NOMO-1 treated with dmso at 0.1 percent for 144 hours (cell line): ENCODE results near the gene PPP4R3A.
"Not testable (repeated sequence)": the region's sequence is repeated elsewhere in the genome, so short reads cannot be mapped to it uniquely, and the experiment has no call there.

ENCODE experiments used
- DNase-seq: peaks from one replicate; lab custom pipeline; 2025; ENCODE audit not compliant: unreplicated experiment; lab: John Stamatoyannopoulos, UW

PPP4R3A gene

DNA sequence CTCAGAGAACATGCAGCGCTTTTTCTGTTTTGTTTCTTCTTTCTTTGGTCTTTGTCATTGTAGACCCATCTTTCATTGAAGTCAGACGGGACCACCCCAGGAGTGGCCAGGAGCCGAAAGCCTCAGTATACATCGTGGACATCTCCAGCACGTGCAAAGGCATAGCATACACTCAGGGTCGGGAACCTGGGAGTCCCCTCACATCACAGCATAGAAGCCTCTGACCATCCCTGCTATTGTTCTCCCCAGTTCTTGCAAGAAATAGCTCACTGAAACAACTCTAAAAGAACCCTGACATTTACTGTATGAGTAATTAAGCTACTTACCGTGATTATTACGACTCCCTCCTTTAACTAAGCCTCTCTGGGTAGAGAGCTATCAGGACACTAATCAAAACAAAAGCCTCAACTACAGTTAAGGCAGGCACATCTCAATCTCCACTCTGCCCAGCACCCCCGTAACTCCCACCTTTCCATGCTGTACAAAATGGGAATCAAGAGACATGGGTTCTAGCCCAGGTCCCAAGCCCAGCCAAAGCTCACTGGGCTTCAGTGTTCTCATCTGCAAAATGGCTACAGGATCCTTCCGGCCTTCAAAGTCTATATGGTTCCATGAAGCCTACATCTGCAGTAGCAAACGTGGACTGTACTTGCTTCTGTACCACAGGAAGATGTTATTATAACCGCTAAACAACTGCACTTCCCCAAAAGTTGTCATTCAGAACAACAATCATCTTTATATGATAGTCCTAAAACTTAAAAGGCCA, 99.2 kb downstream of the PPP4R3A start:
- no peak for DNase-seq

DNA sequence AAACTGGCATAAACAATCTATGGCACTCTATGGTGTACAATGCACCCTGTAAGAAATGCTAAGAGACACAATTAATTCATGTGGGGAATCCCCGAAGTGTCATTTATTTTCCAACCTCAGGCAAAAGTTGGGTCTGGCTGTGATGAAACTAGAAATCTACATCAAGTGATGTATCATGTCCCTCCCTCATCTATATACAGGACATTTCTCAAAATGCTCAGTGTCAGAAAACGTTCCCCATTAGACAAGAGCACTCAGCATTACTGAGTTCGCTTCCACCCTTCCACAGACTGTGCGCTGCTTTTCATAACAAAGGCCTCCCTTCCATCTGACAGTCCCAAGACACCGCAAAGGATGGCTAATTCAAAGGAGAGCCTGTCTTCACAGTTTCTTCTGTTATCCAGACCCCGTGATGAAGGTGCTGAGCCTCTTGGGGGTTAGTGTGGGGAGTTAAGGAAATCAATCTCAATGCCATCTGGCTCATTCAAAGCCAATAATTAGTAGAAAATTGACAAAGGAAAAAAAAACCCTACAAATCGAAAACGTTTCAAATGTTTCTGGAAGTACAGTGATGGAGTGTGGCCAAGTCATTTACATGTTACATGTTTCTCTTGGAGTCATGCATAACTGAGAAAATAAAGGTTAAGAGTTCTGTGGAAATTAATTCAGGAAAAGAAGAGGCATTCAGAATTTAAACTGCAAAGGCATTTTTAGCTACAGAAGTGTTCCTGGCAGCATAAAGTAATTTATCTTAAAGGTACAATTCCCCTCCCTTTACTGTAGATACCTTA, 100.0 kb downstream of the PPP4R3A start:
- DNase-seq, result no peak

DNA sequence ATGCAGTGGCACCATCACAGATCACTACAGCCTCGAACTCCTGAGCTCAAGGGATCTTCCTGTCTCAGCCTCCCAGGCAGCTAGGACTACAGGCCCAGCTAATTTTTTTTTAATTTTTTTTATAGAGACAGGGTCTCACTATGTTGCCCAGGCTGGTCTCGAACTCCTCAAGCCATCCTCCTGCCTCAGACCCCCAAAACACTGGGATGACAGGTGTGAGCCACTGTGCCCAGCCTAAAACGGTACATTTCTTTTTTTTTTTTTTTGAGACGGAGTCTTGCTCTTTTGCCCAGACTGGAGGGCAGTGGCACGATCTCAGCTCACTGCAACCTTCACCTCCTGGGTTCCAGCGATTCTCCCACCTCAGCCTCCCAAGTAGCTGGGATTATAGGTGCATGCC, 100.9 kb downstream of the PPP4R3A start:
- DNase-seq, result not testable (repeated sequence)
